Astrocyte (in vitro differentiated cells and primary cell): Measurements from ENCODE around the gene DLGAP5. TPM values are rescaled to one million over a fixed set of nuclear protein-coding genes. Genes with fewer than 3 reads are reported as not detected.

Source experiments
- DNase-seq: peaks from one replicate; pipeline ENCODE4 v3.0.0-alpha.2; 2010; ENCODE audit warnings: low read depth
- FAIRE-seq: peaks from 2 replicates; lab custom pipeline; 2011; peaks lifted over from hg19 to GRCh38; lab: Jason Lieb, UNC
- H2AFZ ChIP-seq: 2 replicates; pipeline ENCODE4 v1.6.0; 2012; ENCODE audit warnings: low read depth, low read length, inconsistent platforms
- H3K27ac ChIP-seq: 2 replicates; pipeline ENCODE4 v1.5.1; 2011; ENCODE audit warnings: low read depth, low read length, inconsistent platforms
- H3K27me3 ChIP-seq: 2 replicates; pipeline ENCODE4 v1.6.0; 2011; ENCODE audit warnings: low read length, inconsistent platforms; ENCODE audit not compliant: insufficient read depth
- H3K36me3 ChIP-seq: 2 replicates; pipeline ENCODE4 v1.5.1; 2011; ENCODE audit warnings: low read length, inconsistent platforms; ENCODE audit not compliant: insufficient read depth
- H3K4me1 ChIP-seq: 2 replicates; pipeline ENCODE4 v1.5.1; 2011; ENCODE audit warnings: low read length, inconsistent platforms; ENCODE audit not compliant: insufficient read depth
- H3K4me2 ChIP-seq: 2 replicates; pipeline ENCODE4 v1.6.0; 2012; ENCODE audit warnings: low read length, inconsistent platforms
- H3K4me3 ChIP-seq: 2 replicates; pipeline ENCODE4 v1.5.1; 2011; ENCODE audit warnings: low read depth, mild to moderate bottlenecking, low read length, inconsistent platforms; ENCODE audit not compliant: insufficient read depth
- H3K79me2 ChIP-seq: 2 replicates; pipeline ENCODE4 v1.6.0; 2012; ENCODE audit warnings: mild to moderate bottlenecking, low read length, inconsistent platforms; ENCODE audit not compliant: insufficient read depth
- H3K9ac ChIP-seq: 2 replicates; pipeline ENCODE4 v1.6.0; 2012; ENCODE audit warnings: mild to moderate bottlenecking, low read length, inconsistent platforms
- H3K9me3 ChIP-seq: 2 replicates; pipeline ENCODE4 v1.5.1; 2012; ENCODE audit warnings: low read depth, mild to moderate bottlenecking, low read length, inconsistent platforms; ENCODE audit not compliant: insufficient read depth
- H4K20me1 ChIP-seq: 2 replicates; pipeline ENCODE4 v1.6.0; 2012; ENCODE audit warnings: low read length, inconsistent platforms; ENCODE audit not compliant: insufficient read depth
- H3K27ac Mint-ChIP-seq: one replicate; pipeline ENCODE4 v1.8.0; 2021; ENCODE audit warnings: mild to moderate bottlenecking, mixed read lengths; ENCODE audit not compliant: unreplicated experiment
- H3K27me3 Mint-ChIP-seq: one replicate; pipeline ENCODE4 v1.8.0; 2021; ENCODE audit warnings: low read depth, mixed read lengths; ENCODE audit not compliant: unreplicated experiment
- H3K36me3 Mint-ChIP-seq: one replicate; pipeline ENCODE4 v1.8.0; 2021; ENCODE audit warnings: low read depth, mixed read lengths; ENCODE audit not compliant: unreplicated experiment
- H3K4me1 Mint-ChIP-seq: one replicate; pipeline ENCODE4 v1.8.0; 2021; ENCODE audit warnings: low read depth, mixed read lengths; ENCODE audit not compliant: unreplicated experiment
- H3K4me3 Mint-ChIP-seq: one replicate; pipeline ENCODE4 v1.8.0; 2021; ENCODE audit warnings: mild to moderate bottlenecking, moderate library complexity, mixed read lengths; ENCODE audit not compliant: unreplicated experiment
- H3K9me3 Mint-ChIP-seq: one replicate; pipeline ENCODE4 v1.8.0; 2021; ENCODE audit warnings: mild to moderate bottlenecking, mixed read lengths; ENCODE audit not compliant: unreplicated experiment
- CTCF ChIP-seq: IDR thresholded peaks from 2 replicates; pipeline ENCODE4 v1.5.1; 2011; ENCODE audit warnings: low read depth, mild to moderate bottlenecking, inconsistent platforms, low read length, moderate library complexity; ENCODE audit not compliant: insufficient read depth
- EZH2 ChIP-seq: IDR thresholded peaks from 2 replicates; pipeline ENCODE4 v1.6.1; 2012; ENCODE audit warnings: mild to moderate bottlenecking, low read length, inconsistent platforms; ENCODE audit not compliant: insufficient read depth
- total RNA-seq: library from RNA; stranded (reverse); gene quantifications from 2 replicates; pipeline ENCODE4 v1.2.1, GENCODE V29; 2021

The DLGAP5 gene
- total RNA-seq, 1 donor from 2014 or later, result 5.4 TPM

- H3K27ac Mint-ChIP-seq, result no peak overlapping the region
- H3K27ac ChIP-seq, result no peak overlapping the region
- peaks cover 21% of the 10 kb centered on the region for H3K4me1 ChIP-seq
- TF ChIP-seq CTCF (no peak), EZH2 (no peak)
- H3K4me3 ChIP-seq, result no peak overlapping the region
- no peaks in the 10 kb centered on the region for H3K9me3 ChIP-seq
- no peaks in the 10 kb centered on the region for H3K9me3 Mint-ChIP-seq
- no peaks in the 10 kb centered on the region for H3K27me3 ChIP-seq
- H3K9ac ChIP-seq, result no peak overlapping the region
- no peak for FAIRE-seq
- no peak overlapping the region for H3K4me2 ChIP-seq
- H3K27me3 Mint-ChIP-seq, result no peaks in the 10 kb centered on the region
- peaks cover 38% of the 10 kb centered on the region for H3K36me3 ChIP-seq
- no peak for DNase-seq
- H2AFZ ChIP-seq, result no peak overlapping the region
- peaks cover 5% of the 10 kb centered on the region for H4K20me1 ChIP-seq
- H3K36me3 Mint-ChIP-seq, result peaks cover 10% of the 10 kb centered on the region
- no peak overlapping the region for H3K4me3 Mint-ChIP-seq
- H3K79me2 ChIP-seq, result peaks cover 33% of the 10 kb centered on the region
- H3K4me1 Mint-ChIP-seq, result peaks cover 3% of the 10 kb centered on the region
Observed at GRCh38 chr14:55139696-55140509, 51.5 kb downstream of the DLGAP5 start.

- no peak overlapping the region for H3K27ac Mint-ChIP-seq
- Histone ChIP-seq H3K79me2 (peaks cover 41% of the 10 kb centered on the region), H3K27me3 (no peaks in the 10 kb centered on the region), H3K36me3 (peaks cover 35% of the 10 kb centered on the region), H3K9ac (no peak overlapping the region), H3K4me1 (peaks cover 21% of the 10 kb centered on the region), H3K27ac (no peak overlapping the region), H4K20me1 (peaks cover 6% of the 10 kb centered on the region), H3K4me2 (no peak overlapping the region), H3K4me3 (no peak overlapping the region), H2AFZ (no peak overlapping the region), H3K9me3 (no peaks in the 10 kb centered on the region)
- H3K4me3 Mint-ChIP-seq, result no peak overlapping the region
- TF ChIP-seq CTCF, result no peak
- TF ChIP-seq EZH2, result no peak
- peaks cover 10% of the 10 kb centered on the region for H3K36me3 Mint-ChIP-seq
- no peaks in the 10 kb centered on the region for H3K9me3 Mint-ChIP-seq
- no peak for FAIRE-seq
- no peaks in the 10 kb centered on the region for H3K27me3 Mint-ChIP-seq
- no peak for DNase-seq
- peaks cover 3% of the 10 kb centered on the region for H3K4me1 Mint-ChIP-seq
Observed at GRCh38 chr14:55139141-55139540, 52.2 kb downstream of the DLGAP5 start.

- H3K27ac Mint-ChIP-seq, result no peak overlapping the region
- peak overlapping the region; percentile 76 for H3K27ac ChIP-seq
- H2AFZ ChIP-seq, result no peak overlapping the region
- no peak overlapping the region for H3K4me3 ChIP-seq
- H3K9ac ChIP-seq, result peak overlapping the region; percentile 69
- H3K27me3 Mint-ChIP-seq, result no peaks in the 10 kb centered on the region
- H3K9me3 ChIP-seq, result no peaks in the 10 kb centered on the region
- no peak for DNase-seq
- peaks cover 32% of the 10 kb centered on the region for H3K36me3 ChIP-seq
- H3K79me2 ChIP-seq, result peaks cover 51% of the 10 kb centered on the region
- peaks cover 5% of the 10 kb centered on the region for H3K4me1 Mint-ChIP-seq
- H3K4me1 ChIP-seq, result peaks cover 21% of the 10 kb centered on the region
- H3K4me3 Mint-ChIP-seq, result no peak overlapping the region
- no peak for FAIRE-seq
- peaks cover 11% of the 10 kb centered on the region for H4K20me1 ChIP-seq
- TF ChIP-seq CTCF (peak; percentile 8), EZH2 (no peak)
- H3K36me3 Mint-ChIP-seq, result peaks cover 10% of the 10 kb centered on the region
- H3K4me2 ChIP-seq, result peak overlapping the region; percentile 77
- H3K27me3 ChIP-seq, result no peaks in the 10 kb centered on the region
- H3K9me3 Mint-ChIP-seq, result no peaks in the 10 kb centered on the region
Observed at GRCh38 chr14:55138091-55138490, 53.3 kb downstream of the DLGAP5 start.
